Glutamatergic neuron (in vitro differentiated cells): ENCODE measurements around the gene DNAL1. TPM values are rescaled to one million over a fixed set of nuclear protein-coding genes. Genes with fewer than 3 reads are reported as not detected.

Experiments used
- DNase-seq: peaks from one replicate; pipeline ENCODE4 v3.0.0; 2022
- H3K27ac Mint-ChIP-seq: one replicate; pipeline ENCODE4 v1.8.0; 2020; ENCODE audit warnings: mild to moderate bottlenecking, mixed read lengths, inconsistent platforms; ENCODE audit not compliant: unreplicated experiment
- H3K27me3 Mint-ChIP-seq: one replicate; pipeline ENCODE4 v1.8.0; 2020; ENCODE audit warnings: mild to moderate bottlenecking, moderate library complexity, mixed read lengths, inconsistent platforms; ENCODE audit not compliant: unreplicated experiment
- H3K36me3 Mint-ChIP-seq: one replicate; pipeline ENCODE4 v1.8.0; 2020; ENCODE audit warnings: mild to moderate bottlenecking, mixed read lengths, inconsistent platforms; ENCODE audit not compliant: unreplicated experiment
- H3K4me1 Mint-ChIP-seq: one replicate; pipeline ENCODE4 v1.8.0; 2020; ENCODE audit warnings: mild to moderate bottlenecking, low read depth, mixed read lengths, inconsistent platforms; ENCODE audit not compliant: unreplicated experiment
- H3K4me3 Mint-ChIP-seq: one replicate; pipeline ENCODE4 v1.8.0; 2020; ENCODE audit warnings: mild to moderate bottlenecking, mixed read lengths, inconsistent platforms; ENCODE audit not compliant: unreplicated experiment
- H3K9me3 Mint-ChIP-seq: one replicate; pipeline ENCODE4 v1.8.0; 2020; ENCODE audit warnings: mild to moderate bottlenecking, moderate library complexity, mixed read lengths, inconsistent platforms; ENCODE audit not compliant: unreplicated experiment
- total RNA-seq: library from RNA; stranded (reverse); fragmentation: NEBNext Ultra II Directional; extraction: Animal tissue kit (Norgen Biotek cat#: 25700); gene quantifications from one replicate; pipeline ENCODE4 v1.2.1, GENCODE V29; 2021; ENCODE audit not compliant: unreplicated experiment
- TF ChIP-seq, protein P1 (sequence below): fragments of 200-600 bp; sonication (generic); IDR thresholded peaks from one replicate; pipeline ENCODE4 v1.5.0; 2021; ENCODE audit not compliant: partially characterized antibody, unreplicated experiment

Gene DNAL1
- total RNA-seq, 1 donor from 2014 or later, result 18.5 TPM

DNA sequence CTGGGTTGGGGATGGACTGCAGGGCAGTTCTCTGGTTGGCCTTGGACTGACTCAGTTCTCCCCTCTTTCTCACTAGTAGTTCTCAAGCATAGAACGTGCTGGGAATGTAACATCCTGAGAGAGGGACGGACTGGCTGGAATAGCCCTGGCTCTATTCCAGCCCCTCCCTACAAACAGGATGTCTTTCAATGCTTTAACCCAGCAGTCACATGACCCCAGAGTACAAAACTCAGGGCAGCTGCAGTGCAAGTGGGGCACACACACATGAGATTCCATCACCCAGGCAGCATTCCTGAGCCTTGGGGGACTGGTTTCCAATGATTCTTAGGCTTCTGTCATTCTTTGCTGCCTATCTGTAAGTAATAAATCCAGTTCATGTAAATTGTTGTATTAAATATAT, 34.1 kb upstream of the DNAL1 start:
- Mint-ChIP-seq H3K27me3 (peaks cover 3% of the 10 kb centered on the region), H3K4me1 (no peaks in the 10 kb centered on the region), H3K36me3 (peaks cover 4% of the 10 kb centered on the region), H3K27ac (no peak overlapping the region), H3K9me3 (peaks cover 6% of the 10 kb centered on the region), H3K4me3 (no peak overlapping the region)
- TF ChIP-seq, protein P1, sequence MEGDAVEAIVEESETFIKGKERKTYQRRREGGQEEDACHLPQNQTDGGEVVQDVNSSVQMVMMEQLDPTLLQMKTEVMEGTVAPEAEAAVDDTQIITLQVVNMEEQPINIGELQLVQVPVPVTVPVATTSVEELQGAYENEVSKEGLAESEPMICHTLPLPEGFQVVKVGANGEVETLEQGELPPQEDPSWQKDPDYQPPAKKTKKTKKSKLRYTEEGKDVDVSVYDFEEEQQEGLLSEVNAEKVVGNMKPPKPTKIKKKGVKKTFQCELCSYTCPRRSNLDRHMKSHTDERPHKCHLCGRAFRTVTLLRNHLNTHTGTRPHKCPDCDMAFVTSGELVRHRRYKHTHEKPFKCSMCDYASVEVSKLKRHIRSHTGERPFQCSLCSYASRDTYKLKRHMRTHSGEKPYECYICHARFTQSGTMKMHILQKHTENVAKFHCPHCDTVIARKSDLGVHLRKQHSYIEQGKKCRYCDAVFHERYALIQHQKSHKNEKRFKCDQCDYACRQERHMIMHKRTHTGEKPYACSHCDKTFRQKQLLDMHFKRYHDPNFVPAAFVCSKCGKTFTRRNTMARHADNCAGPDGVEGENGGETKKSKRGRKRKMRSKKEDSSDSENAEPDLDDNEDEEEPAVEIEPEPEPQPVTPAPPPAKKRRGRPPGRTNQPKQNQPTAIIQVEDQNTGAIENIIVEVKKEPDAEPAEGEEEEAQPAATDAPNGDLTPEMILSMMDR, result no peak
- no peak for DNase-seq

- Mint-ChIP-seq H3K9me3 (peaks cover 7% of the 10 kb centered on the region), H3K36me3 (no peaks in the 10 kb centered on the region), H3K27ac (no peak within 1 kb of the TSS), H3K27me3 (peaks cover 3% of the 10 kb centered on the region), H3K4me1 (no peaks in the 10 kb centered on the region), H3K4me3 (peak within 1 kb of the TSS; percentile 89)
- DNase-seq, result peak; percentile 70
- TF ChIP-seq, protein P1, result no peak
Observed at GRCh38 chr14:73612339-73613045, 32.3 kb upstream of the DNAL1 start, which contains the start of gene ACOT6. TSS of gene ACOT6 (plus strand) at chr14:73612517. CDS start at chr14:73612572, 55 bp downstream.

DNA sequence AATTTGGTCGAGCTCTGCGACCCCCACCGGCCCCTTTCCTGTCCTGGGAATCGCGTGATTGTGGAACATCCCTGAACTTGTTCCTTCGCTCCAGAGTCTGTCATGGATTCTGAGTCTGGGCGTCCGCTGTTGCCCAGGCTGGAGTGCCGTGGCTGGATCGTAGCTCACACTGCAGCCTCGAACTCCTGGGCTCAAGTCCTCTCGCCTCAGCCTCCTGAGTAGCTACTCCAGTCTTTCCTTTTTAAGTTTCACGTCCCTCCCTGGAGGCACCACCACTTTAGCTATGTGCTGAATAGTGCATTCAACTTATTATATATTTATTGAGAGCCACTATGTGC, 31.8 kb upstream of the DNAL1 start:
- TF ChIP-seq, protein P1, result no peak
- H3K36me3 Mint-ChIP-seq, result no peaks in the 10 kb centered on the region
- peaks cover 7% of the 10 kb centered on the region for H3K9me3 Mint-ChIP-seq
- no peak overlapping the region for H3K27ac Mint-ChIP-seq
- no peaks in the 10 kb centered on the region for H3K4me1 Mint-ChIP-seq
- DNase-seq, result peak; percentile 16
- H3K4me3 Mint-ChIP-seq, result peak overlapping the region; percentile 89
- H3K27me3 Mint-ChIP-seq, result peaks cover 3% of the 10 kb centered on the region

- DNase-seq, result no peak
- TF ChIP-seq, protein P1, result no peak
- peaks cover 4% of the 10 kb centered on the region for H3K9me3 Mint-ChIP-seq
- H3K27me3 Mint-ChIP-seq, result peaks cover 3% of the 10 kb centered on the region
- peak overlapping the region; percentile 89 for H3K4me3 Mint-ChIP-seq
- H3K4me1 Mint-ChIP-seq, result no peaks in the 10 kb centered on the region
- H3K27ac Mint-ChIP-seq, result no peak overlapping the region
- H3K36me3 Mint-ChIP-seq, result no peaks in the 10 kb centered on the region
Observed at GRCh38 chr14:73613419-73613963, 31.3 kb upstream of the DNAL1 start.

DNA sequence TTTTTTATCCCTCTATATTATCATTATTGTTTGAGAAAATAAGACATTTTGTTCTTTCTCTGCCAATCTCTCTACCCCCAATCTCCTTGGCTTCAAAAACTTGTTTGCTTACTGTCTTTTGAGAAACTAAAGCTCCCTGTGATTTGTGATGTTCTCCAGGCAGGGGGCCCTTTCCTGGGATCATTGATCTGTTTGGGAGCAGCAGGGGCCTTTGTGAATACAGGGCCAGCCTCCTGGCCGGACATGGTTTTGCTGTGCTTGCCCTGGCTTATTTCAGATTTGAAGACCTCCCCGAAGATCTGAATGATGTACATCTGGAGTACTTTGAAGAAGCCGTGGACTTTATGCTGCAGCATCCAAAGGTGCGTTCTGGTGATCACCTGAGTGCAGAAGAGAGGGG, 28.0 kb upstream of the DNAL1 start:
- Mint-ChIP-seq H3K4me3 (no peak overlapping the region), H3K36me3 (no peaks in the 10 kb centered on the region), H3K4me1 (no peaks in the 10 kb centered on the region), H3K27ac (no peak overlapping the region), H3K27me3 (peaks cover 2% of the 10 kb centered on the region), H3K9me3 (peaks cover 4% of the 10 kb centered on the region)
- DNase-seq, result no peak
- TF ChIP-seq, protein P1, result no peak
